Lower leg skin (tissue), 4 donors: Measurements from ENCODE around the gene AFF4. TPM values are rescaled to one million over a fixed set of nuclear protein-coding genes. Genes with fewer than 3 reads are reported as not detected.

Source experiments
- DNase-seq, 2 donors: peaks; one replicate each; pipeline ENCODE4 v3.0.0-alpha.2; 2019; ENCODE audit warnings: low spot score in 2 of 2
- H3K4me3 ChIP-seq: fragments of 200-600 bp; sonication (generic); 2 replicates; pipeline ENCODE4 v1.5.1; 2017; ENCODE audit warnings: mild to moderate bottlenecking, low read depth; ENCODE audit not compliant: poor library complexity, severe bottlenecking
- POLR2A ChIP-seq, 2 donors: fragments of 450-650 bp; IDR thresholded peaks; one replicate each; pipeline ENCODE4 v1.6.1; 2016 to 2017; ENCODE audit warnings: antibody characterized with exemption in 2 of 2, mild to moderate bottlenecking in 1 of 2, moderate library complexity in 1 of 2
- WGBS, 2 donors: methylation state at CpG; one replicate each; pipeline ENCODE4 v1.1.5; 2018; 5-methylcytosine and 5-hydroxymethylcytosine counted together
- intact Hi-C: fragments of 100-400 bp; cut with DNase I; formaldehyde crosslinking; loops from one replicate; pipeline ENCODE4 v1.15.0; 2023; ENCODE audit warnings: low total_unique reads
- total RNA-seq, 4 donors: library from RNA; depleted of rRNA; stranded (reverse); fragments of >200 nt; gene quantifications; one replicate each; pipeline ENCODE4 v1.1.0, GENCODE V29; 2016
- TF ChIP-seq, protein P1 (sequence below), 3 donors: fragments of 450-650 bp; IDR thresholded peaks; one replicate each; pipeline ENCODE4 v1.5.1; 2016; ENCODE audit warnings: antibody characterized with exemption in 3 of 3, mild to moderate bottlenecking in 3 of 3, moderate library complexity in 2 of 3

Gene AFF4
- total RNA-seq, 4 donors from 2014 or later: 47.9 to 79.2 (median 57.9) TPM

DNA sequence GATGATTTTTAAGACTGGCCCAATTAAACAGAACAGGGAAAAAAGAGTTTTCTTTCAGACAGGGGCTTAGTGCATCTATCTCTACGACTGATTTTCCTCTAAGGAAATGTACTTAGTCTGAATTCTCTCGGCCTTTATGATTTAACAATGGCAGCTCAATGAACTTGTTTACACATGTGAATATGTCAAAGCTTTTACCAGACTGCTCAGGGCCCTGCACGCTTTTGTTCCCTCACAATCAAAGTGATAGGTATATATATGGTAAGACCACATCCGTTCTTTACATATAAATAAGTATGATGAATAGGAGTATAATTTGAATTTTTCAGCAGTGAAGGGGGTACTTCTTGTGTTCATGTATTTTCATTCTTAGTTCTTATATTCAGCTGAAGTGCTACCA, 62.4 kb downstream of the AFF4 start:
- no peak for DNase-seq
- no peak for TF ChIP-seq POLR2A (IDR thresholded peaks at IDR 0.05)
- H3K4me3 ChIP-seq: no peak overlapping the region
- 90% methylated on average over 4 of the region's 4 CpGs for WGBS, 2 donors
- intact Hi-C loops: no loop called here

DNA sequence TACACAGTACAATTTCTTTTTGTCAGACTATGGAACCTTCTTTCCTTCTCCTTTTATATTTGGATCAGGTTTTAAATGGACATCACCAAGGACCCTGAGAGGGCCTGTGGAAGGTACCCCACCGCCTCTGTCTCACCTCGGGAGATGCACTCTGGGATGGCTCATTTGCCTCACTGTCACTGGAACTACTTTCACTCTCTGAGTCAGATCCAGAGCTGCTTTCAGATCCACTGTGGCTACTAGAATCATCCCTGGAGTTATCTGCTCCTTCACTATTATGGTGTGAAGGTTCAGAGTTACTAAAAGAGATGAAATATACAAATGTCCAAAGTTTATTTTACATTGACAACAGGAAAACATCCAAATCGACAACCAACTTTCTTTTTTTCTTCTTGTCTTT, 65.3 kb downstream of the AFF4 start:
- TF ChIP-seq, protein P1, sequence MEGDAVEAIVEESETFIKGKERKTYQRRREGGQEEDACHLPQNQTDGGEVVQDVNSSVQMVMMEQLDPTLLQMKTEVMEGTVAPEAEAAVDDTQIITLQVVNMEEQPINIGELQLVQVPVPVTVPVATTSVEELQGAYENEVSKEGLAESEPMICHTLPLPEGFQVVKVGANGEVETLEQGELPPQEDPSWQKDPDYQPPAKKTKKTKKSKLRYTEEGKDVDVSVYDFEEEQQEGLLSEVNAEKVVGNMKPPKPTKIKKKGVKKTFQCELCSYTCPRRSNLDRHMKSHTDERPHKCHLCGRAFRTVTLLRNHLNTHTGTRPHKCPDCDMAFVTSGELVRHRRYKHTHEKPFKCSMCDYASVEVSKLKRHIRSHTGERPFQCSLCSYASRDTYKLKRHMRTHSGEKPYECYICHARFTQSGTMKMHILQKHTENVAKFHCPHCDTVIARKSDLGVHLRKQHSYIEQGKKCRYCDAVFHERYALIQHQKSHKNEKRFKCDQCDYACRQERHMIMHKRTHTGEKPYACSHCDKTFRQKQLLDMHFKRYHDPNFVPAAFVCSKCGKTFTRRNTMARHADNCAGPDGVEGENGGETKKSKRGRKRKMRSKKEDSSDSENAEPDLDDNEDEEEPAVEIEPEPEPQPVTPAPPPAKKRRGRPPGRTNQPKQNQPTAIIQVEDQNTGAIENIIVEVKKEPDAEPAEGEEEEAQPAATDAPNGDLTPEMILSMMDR (IDR thresholded peaks at IDR 0.05): no peak
- TF ChIP-seq POLR2A (IDR thresholded peaks at IDR 0.05): no peak
- no peak overlapping the region for H3K4me3 ChIP-seq
- no peak for DNase-seq
- intact Hi-C loops: no loop called here
- WGBS, 2 donors: 86 to 87% methylated on average over 3 of the region's 3 CpGs

DNA sequence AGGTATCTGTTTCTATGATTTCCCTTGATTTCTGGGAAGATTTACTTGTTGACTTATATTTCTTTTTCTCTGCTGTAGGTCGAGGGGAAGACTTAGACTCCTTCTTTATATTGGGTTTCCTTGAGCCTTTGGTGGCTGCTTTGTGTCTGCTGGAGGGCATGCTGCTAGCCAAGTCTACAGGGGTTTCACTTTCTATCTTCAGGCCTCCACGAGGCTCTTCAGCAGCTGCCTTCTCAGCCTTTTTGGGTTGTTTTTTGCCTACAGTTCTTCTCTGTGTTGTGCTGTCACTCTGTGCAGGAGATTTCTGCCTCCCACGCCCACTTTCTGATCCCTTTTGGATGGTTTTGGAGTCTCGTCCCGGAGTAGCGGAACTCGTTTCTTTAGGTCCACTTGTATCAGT, 66.7 kb downstream of the AFF4 start:
- WGBS, 2 donors: 85 to 88% methylated on average over 7 of the region's 7 CpGs
- TF ChIP-seq, protein P1 (IDR thresholded peaks at IDR 0.05): no peak
- no peak for TF ChIP-seq POLR2A (IDR thresholded peaks at IDR 0.05)
- no peak for DNase-seq
- intact Hi-C loops: no loop called here
- H3K4me3 ChIP-seq: no peak overlapping the region

DNA sequence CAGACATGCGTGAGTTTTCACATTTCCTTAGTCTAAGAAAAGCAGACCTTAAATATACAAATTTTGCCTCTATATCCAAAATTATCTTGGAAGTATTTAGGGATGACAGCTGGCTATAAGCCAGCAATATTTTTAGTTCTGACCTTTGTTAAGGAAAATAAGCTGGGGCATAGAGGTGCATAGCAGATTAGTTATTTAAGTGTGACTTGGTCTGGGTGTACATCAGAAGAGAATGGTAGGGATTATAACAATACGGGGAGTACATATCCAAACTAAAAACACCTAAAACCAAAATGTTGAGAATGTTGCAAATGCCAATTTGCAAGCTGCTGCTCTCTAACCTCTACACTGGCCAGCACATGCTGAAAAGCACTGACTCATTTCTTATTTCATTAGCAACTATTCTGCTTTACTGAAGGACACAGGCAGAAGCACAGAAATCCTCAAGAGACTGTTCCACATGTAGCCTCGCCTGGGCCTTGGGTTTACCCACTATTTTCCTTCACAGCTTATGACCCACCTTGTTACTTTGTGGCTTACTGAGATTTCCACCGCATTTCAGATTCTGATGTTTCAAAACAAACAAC, 67.6 kb downstream of the AFF4 start:
- TF ChIP-seq, protein P1 (IDR thresholded peaks at IDR 0.05): no peak
- no peak for TF ChIP-seq POLR2A (IDR thresholded peaks at IDR 0.05)
- intact Hi-C loops: no loop called here
- WGBS, 2 donors: 92 to 97% methylated on average over 4 of the region's 4 CpGs
- H3K4me3 ChIP-seq: no peak overlapping the region
- DNase-seq: no peak

DNA sequence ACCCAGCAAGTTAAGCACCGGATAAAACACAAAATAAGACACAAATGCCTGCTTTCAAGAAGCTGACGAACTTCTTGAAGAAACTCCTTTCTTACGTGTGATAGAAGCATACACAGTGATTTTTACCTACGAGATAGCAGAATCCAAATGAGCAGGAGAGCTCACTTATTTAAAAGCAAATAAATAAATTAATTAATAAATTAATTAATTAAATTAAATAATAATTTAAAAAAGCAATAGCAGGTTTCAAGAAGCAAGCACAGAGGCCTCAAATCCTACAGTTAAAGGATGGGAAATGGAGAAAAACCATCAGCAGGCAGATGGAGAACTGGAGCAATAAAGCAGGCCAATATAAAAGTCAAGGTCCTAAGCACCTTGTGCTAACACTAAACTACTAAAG, 72.6 kb downstream of the AFF4 start:
- WGBS, 2 donors: 96% methylated on average over 4 of the region's 4 CpGs
- H3K4me3 ChIP-seq: no peak overlapping the region
- intact Hi-C loops: no loop called here
- no peak for TF ChIP-seq POLR2A (IDR thresholded peaks at IDR 0.05)
- TF ChIP-seq, protein P1 (IDR thresholded peaks at IDR 0.05): no peak
- DNase-seq: no peak

DNA sequence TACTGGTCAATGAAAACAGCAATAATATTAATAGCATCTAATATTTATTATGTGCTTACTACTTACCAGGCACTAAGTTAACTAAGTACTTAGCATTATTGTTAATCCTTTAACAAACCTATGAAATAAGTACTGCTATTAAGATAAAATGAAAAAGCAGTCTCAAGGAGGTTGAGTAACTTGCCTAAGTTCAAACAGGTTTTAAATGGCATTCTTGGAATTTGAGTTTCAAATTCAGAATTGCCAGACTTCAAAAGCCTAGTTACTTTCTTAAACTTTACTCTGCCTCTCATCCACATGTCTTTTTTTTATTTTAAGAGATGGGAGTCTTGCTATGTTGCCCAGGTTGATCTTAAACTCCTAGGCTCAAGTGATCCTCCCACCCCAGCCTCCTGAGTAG, 73.9 kb downstream of the AFF4 start:
- TF ChIP-seq POLR2A (IDR thresholded peaks at IDR 0.05): no peak
- TF ChIP-seq, protein P1 (IDR thresholded peaks at IDR 0.05): no peak
- no peak for DNase-seq
- intact Hi-C loops: no loop called here
- H3K4me3 ChIP-seq: no peak overlapping the region
